NB4 (cell line): ENCODE data around the gene MKLN1.

ENCODE experiments used
- MYC ChIP-seq: IDR thresholded peaks from 2 replicates; pipeline ENCODE4 v1.6.1; 2011; ENCODE audit warnings: low read depth, low read length
- POLR2A ChIP-seq: IDR thresholded peaks from 2 replicates; pipeline ENCODE4 v1.6.1; 2011; ENCODE audit warnings: mild to moderate bottlenecking; ENCODE audit not compliant: insufficient read length; ENCODE audit errors: extremely low read depth
- TF ChIP-seq, protein P1 (sequence below): IDR thresholded peaks from one replicate; pipeline ENCODE4 v1.5.1; 2012; ENCODE audit warnings: low read depth, low read length

DNA sequence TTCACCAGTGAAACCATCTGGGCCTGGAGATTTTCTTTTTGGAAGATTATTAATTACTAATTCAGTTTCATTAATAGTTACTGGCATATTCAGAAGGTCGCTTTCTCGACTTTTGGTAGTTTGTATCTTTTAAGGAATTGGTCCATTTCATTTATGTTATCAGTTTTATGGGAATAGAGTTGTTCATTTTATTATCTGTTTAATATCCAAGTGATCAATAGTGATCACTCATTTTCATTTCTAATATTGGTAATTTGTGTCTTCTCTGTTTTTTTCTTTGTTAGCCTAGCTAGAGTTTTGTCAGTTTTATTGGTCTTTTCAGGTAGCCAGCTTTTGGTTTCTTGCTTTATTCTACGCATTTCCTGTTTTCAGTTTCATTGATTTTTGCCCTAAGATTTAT is 31.0 kb downstream of the MKLN1 start:
- TF ChIP-seq POLR2A (no peak), MYC (no peak)
- TF ChIP-seq, protein P1, sequence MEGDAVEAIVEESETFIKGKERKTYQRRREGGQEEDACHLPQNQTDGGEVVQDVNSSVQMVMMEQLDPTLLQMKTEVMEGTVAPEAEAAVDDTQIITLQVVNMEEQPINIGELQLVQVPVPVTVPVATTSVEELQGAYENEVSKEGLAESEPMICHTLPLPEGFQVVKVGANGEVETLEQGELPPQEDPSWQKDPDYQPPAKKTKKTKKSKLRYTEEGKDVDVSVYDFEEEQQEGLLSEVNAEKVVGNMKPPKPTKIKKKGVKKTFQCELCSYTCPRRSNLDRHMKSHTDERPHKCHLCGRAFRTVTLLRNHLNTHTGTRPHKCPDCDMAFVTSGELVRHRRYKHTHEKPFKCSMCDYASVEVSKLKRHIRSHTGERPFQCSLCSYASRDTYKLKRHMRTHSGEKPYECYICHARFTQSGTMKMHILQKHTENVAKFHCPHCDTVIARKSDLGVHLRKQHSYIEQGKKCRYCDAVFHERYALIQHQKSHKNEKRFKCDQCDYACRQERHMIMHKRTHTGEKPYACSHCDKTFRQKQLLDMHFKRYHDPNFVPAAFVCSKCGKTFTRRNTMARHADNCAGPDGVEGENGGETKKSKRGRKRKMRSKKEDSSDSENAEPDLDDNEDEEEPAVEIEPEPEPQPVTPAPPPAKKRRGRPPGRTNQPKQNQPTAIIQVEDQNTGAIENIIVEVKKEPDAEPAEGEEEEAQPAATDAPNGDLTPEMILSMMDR, result no peak
